COR-L47 (cell line): Measurements from ENCODE around the gene ASCC3.
A peak's percentile ranks its signal among the peaks of the same experiment; 100 is the strongest.

Source experiments
- DNase-seq: peaks from one replicate; lab custom pipeline; 2025; lab: John Stamatoyannopoulos, UW

ASCC3 gene

GRCh38 chr6:100724222-100724621 is 156.9 kb downstream of the ASCC3 start:
- DNase-seq = no peak

- DNase-seq = no peak
Measured at GRCh38 chr6:100721256-100721655, 159.9 kb downstream of the ASCC3 start.

GRCh38 chr6:100719883-100720682 is 161.0 kb downstream of the ASCC3 start:
- peak; percentile 4 for DNase-seq

- no peak for DNase-seq
Measured at GRCh38 chr6:100712997-100713396, 168.1 kb downstream of the ASCC3 start.

- DNase-seq = no peak
Measured at GRCh38 chr6:100706491-100706890, 174.6 kb downstream of the ASCC3 start.

GRCh38 chr6:100704961-100705360 is 176.2 kb downstream of the ASCC3 start:
- DNase-seq = no peak

- no peak for DNase-seq
Measured at GRCh38 chr6:100701728-100702127, 179.4 kb downstream of the ASCC3 start.

- DNase-seq = no peak
Measured at GRCh38 chr6:100700009-100700408, 181.1 kb downstream of the ASCC3 start.

GRCh38 chr6:100695445-100695844 is 185.7 kb downstream of the ASCC3 start:
- DNase-seq = no peak

- no peak for DNase-seq
Measured at GRCh38 chr6:100693249-100693927, 187.7 kb downstream of the ASCC3 start.

- no peak for DNase-seq
Measured at GRCh38 chr6:100691972-100692371, 189.2 kb downstream of the ASCC3 start.

- DNase-seq = no peak
Measured at GRCh38 chr6:100686216-100686615, 194.9 kb downstream of the ASCC3 start.

- DNase-seq = no peak
Measured at GRCh38 chr6:100685747-100686146, 195.4 kb downstream of the ASCC3 start.

GRCh38 chr6:100680163-100680562 is 201.0 kb downstream of the ASCC3 start:
- DNase-seq = no peak

- no peak for DNase-seq
Measured at GRCh38 chr6:100678027-100678426, 203.1 kb downstream of the ASCC3 start.

GRCh38 chr6:100677240-100677639 is 203.9 kb downstream of the ASCC3 start:
- DNase-seq = no peak

- no peak for DNase-seq
Measured at GRCh38 chr6:100673641-100674040, 207.5 kb downstream of the ASCC3 start.

- no peak for DNase-seq
Measured at GRCh38 chr6:100671740-100672139, 209.4 kb downstream of the ASCC3 start.

- DNase-seq = no peak
Measured at GRCh38 chr6:100670056-100670455, 211.1 kb downstream of the ASCC3 start.

GRCh38 chr6:100665041-100665380 is 216.1 kb downstream of the ASCC3 start:
- no peak for DNase-seq

- DNase-seq = no peak
Measured at GRCh38 chr6:100664274-100665040, 216.7 kb downstream of the ASCC3 start.

GRCh38 chr6:100663219-100663863 is 217.8 kb downstream of the ASCC3 start:
- DNase-seq = no peak
